Placental epithelial cell (primary cell): Measurements from ENCODE around the gene ARHGDIA. TPM values are rescaled to one million over a fixed set of nuclear protein-coding genes. Genes with fewer than 3 reads are reported as not detected.

ENCODE experiments used
- total RNA-seq: library from RNA; depleted of rRNA; stranded (reverse); fragments of >200 nt; gene quantifications from 2 replicates; pipeline ENCODE4 v1.2.3, GENCODE V29; 2012

The ARHGDIA gene
- total RNA-seq = 82.1 and 158 TPM in 2 replicates

GRCh38 chr17:81870981-81871386 is at the start of gene ARHGDIA:
Gene ARHGDIA (minus strand): TSS chr17:81871337. CDS start chr17:81869930, 1,407 bp downstream.

GRCh38 chr17:81917565-81918332 is 46.6 kb upstream of the ARHGDIA start, which contains the start of gene SIRT7:
Gene SIRT7 (minus strand): TSS chr17:81918176. CDS start chr17:81918131, 45 bp downstream.

GRCh38 chr17:81911277-81911961 is 40.3 kb upstream of the ARHGDIA start, which contains the start of gene PCYT2:
Gene PCYT2 (minus strand): TSS chr17:81911399. CDS start chr17:81911355, 44 bp downstream.

DNA sequence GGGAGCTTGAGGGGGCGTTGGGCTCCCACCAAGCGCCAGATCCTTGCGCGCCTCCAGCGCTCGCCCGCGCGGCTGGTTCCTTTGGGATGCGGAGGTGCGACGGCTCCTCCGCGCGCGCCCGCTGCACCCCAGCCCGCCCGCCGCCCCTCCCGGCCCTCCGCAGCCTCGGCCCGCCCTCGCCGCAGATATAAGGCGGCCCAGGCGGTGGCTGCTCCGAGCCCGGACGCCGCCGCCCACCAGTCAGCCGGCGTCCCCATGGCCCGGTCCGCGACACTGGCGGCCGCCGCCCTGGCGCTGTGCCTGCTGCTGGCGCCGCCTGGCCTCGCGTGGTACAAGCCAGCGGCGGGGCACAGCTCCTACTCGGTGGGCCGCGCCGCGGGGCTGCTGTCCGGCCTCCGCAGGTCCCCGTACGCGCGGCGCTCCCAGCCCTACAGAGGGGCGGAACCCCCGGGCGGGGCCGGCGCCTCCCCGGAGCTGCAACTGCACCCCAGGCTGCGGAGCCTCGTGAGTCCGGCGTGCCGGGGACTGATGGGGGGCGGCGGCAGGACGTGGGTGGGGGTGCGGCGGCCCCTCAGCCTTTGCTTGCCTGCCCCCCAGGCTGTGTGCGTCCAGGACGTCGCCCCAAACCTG is 31.0 kb upstream of the ARHGDIA start, which contains the start of gene NPB:
Gene NPB, plus strand, starts transcription at position 216 of the 630 bp plus-strand sequence. Its CDS starts 40 bp downstream, at position 256.

GRCh38 chr17:81859906-81860755 is 11.0 kb downstream of the ARHGDIA start, which contains the start of gene P4HB:
Gene P4HB (minus strand): TSS chr17:81860535. CDS start chr17:81860471, 64 bp downstream.

GRCh38 chr17:81834831-81835267 is 36.3 kb downstream of the ARHGDIA start, which contains the start of gene PPP1R27:
Gene PPP1R27 (minus strand): TSS chr17:81835050. CDS start chr17:81834953, 97 bp downstream.

GRCh38 chr17:81833160-81833920 is 37.8 kb downstream of the ARHGDIA start, which contains the start of gene MCRIP1:
Gene MCRIP1 (minus strand): TSS chr17:81833291. CDS start chr17:81824506, 8,785 bp downstream.

Other genes starting within 250 kb of the ARHGDIA start
- 59.7 and 70.8 TPM in 2 replicates for gene NPLOC4, start 234.2 kb downstream of the ARHGDIA start, total RNA-seq
- 2.0 and 3.9 TPM in 2 replicates for gene TSPAN10, start 234.1 kb downstream of the ARHGDIA start, total RNA-seq
- gene PDE6G, start 214.8 kb downstream of the ARHGDIA start, total RNA-seq = 0.43 TPM in 1 of 2 replicates, not detected in the other
- 31.8 and 32.1 TPM in 2 replicates for gene OXLD1, start 204.7 kb downstream of the ARHGDIA start, total RNA-seq
- 3.7 and 6.3 TPM in 2 replicates for gene CCDC137, start 204.6 kb downstream of the ARHGDIA start, total RNA-seq
- 21.2 and 24.9 TPM in 2 replicates for gene ARL16, start 187.5 kb downstream of the ARHGDIA start, total RNA-seq
- gene HGS, start 187.3 kb downstream of the ARHGDIA start, total RNA-seq = 86.4 and 103 TPM in 2 replicates
- gene MRPL12, start 168.0 kb downstream of the ARHGDIA start, total RNA-seq = 4.7 and 11.4 TPM in 2 replicates
- 9.4 and 19.5 TPM in 2 replicates for gene SLC25A10, start 159.1 kb downstream of the ARHGDIA start, total RNA-seq
- gene GCGR, start 67.2 kb downstream of the ARHGDIA start, total RNA-seq = not detected in 2 replicates
- gene MCRIP1, start 38.0 kb downstream of the ARHGDIA start, total RNA-seq = 66.7 and 93.8 TPM in 2 replicates
- not detected in 2 replicates for gene PPP1R27, start 36.3 kb downstream of the ARHGDIA start, total RNA-seq
- gene P4HB, start 10.8 kb downstream of the ARHGDIA start, total RNA-seq = 1,203 and 2,037 TPM in 2 replicates
- 87.2 and 113 TPM in 2 replicates for gene ALYREF, start 20.2 kb upstream of the ARHGDIA start, total RNA-seq
- 128 and 147 TPM in 2 replicates for gene ANAPC11, start 20.4 kb upstream of the ARHGDIA start, total RNA-seq
- 0.33 and 0.39 TPM in 2 replicates for gene NPB, start 30.9 kb upstream of the ARHGDIA start, total RNA-seq
- gene PCYT2, start 40.1 kb upstream of the ARHGDIA start, total RNA-seq = 22.0 and 51.3 TPM in 2 replicates
- 27.1 and 38.8 TPM in 2 replicates for gene SIRT7, start 46.8 kb upstream of the ARHGDIA start, total RNA-seq
- gene MAFG, start 56.4 kb upstream of the ARHGDIA start, total RNA-seq = 5.9 and 11.4 TPM in 2 replicates
- 99.3 and 195 TPM in 2 replicates for gene PYCR1, start 66.0 kb upstream of the ARHGDIA start, total RNA-seq
- gene MYADML2, start 75.9 kb upstream of the ARHGDIA start, total RNA-seq = not detected in 2 replicates
- gene NOTUM, start 89.8 kb upstream of the ARHGDIA start, total RNA-seq = not detected in 2 replicates
- 21.0 and 25.9 TPM in 2 replicates for gene ASPSCR1, start 106.3 kb upstream of the ARHGDIA start, total RNA-seq
- 13.7 and 40.7 TPM in 2 replicates for gene CENPX, start 151.5 kb upstream of the ARHGDIA start, total RNA-seq
- 13.0 and 18.0 TPM in 2 replicates for gene LRRC45, start 152.0 kb upstream of the ARHGDIA start, total RNA-seq
- 19.3 and 31.4 TPM in 2 replicates for gene RAC3, start 160.3 kb upstream of the ARHGDIA start, total RNA-seq
- 67.1 and 71.8 TPM in 2 replicates for gene DCXR, start 166.4 kb upstream of the ARHGDIA start, total RNA-seq
- gene RFNG, start 180.5 kb upstream of the ARHGDIA start, total RNA-seq = 33.0 and 46.5 TPM in 2 replicates
- gene GPS1, start 180.6 kb upstream of the ARHGDIA start, total RNA-seq = 87.2 and 180 TPM in 2 replicates
- gene DUS1L, start 194.5 kb upstream of the ARHGDIA start, total RNA-seq = 54.2 and 70.5 TPM in 2 replicates
- 67.1 and 186 TPM in 2 replicates for gene FASN, start 226.9 kb upstream of the ARHGDIA start, total RNA-seq